K562 (cell line): Measurements from ENCODE around the gene CRYBA4. TPM values are rescaled to one million over a fixed set of nuclear protein-coding genes. Genes with fewer than 3 reads are reported as not detected.

Experiments
- ELF1 ChIP-seq: fragments of 200-800 bp; sonication (Bioruptor generic); IDR thresholded peaks from 2 replicates; pipeline ENCODE4 v1.6.1; 2016; ENCODE audit warnings: missing genetic modification characterization, missing compliant biosample characterization
- ETS2 ChIP-seq: IDR thresholded peaks from 2 replicates; pipeline ENCODE4 v1.6.1; 2016; ENCODE audit warnings: borderline replicate concordance, missing genetic modification characterization, mild to moderate bottlenecking, moderate library complexity, missing compliant biosample characterization; ENCODE audit not compliant: poor library complexity, severe bottlenecking
- FIP1L1 ChIP-seq: fragments of 200-400 bp; formaldehyde crosslinking; IDR thresholded peaks from 2 replicates; pipeline ENCODE4 v1.6.1; 2018; ENCODE audit warnings: mild to moderate bottlenecking, low read depth, low read length; ENCODE audit not compliant: poor library complexity, severe bottlenecking
- FOXK1 ChIP-seq: sonication (generic); formaldehyde crosslinking; IDR thresholded peaks from 2 replicates; pipeline ENCODE4 v1.8.0; 2022; ENCODE audit warnings: missing genetic modification reagents, mild to moderate bottlenecking, borderline replicate concordance
- GMEB1 ChIP-seq: fragments of 250-450 bp; sonication (Bioruptor Pico); IDR thresholded peaks from 2 replicates; pipeline ENCODE4 v1.4.0; 2020; ENCODE audit warnings: mild to moderate bottlenecking
- HDGF ChIP-seq: fragments of 450-650 bp; IDR thresholded peaks from 2 replicates; pipeline ENCODE4 v1.6.1; 2016
- HMG20B ChIP-seq: fragments of 250-450 bp; sonication (Bioruptor Pico); IDR thresholded peaks from 2 replicates; pipeline ENCODE4 v1.5.0; 2021; ENCODE audit warnings: mild to moderate bottlenecking
- JUNB ChIP-seq: fragments of 450-650 bp; formaldehyde crosslinking; conservative IDR thresholded peaks from 2 replicates; pipeline ENCODE4 v1.4.0; 2020; ENCODE audit warnings: mild to moderate bottlenecking
- NBN ChIP-seq: fragments of 450-650 bp; IDR thresholded peaks from 2 replicates; pipeline ENCODE4 v1.6.1; 2016; ENCODE audit warnings: low read depth, mild to moderate bottlenecking
- SMC3 ChIP-seq: conservative IDR thresholded peaks from 2 replicates; pipeline ENCODE4 v1.6.1; 2011; ENCODE audit warnings: low read depth, low read length, improper control_type of control experiment; ENCODE audit not compliant: insufficient read depth
- SNRNP70 ChIP-seq: fragments of 200-400 bp; formaldehyde crosslinking; optimal IDR thresholded peaks from 2 replicates; pipeline ENCODE3; 2017; ENCODE audit warnings: low read depth, low read length
- ZNF354B ChIP-seq: fragments of 250-450 bp; sonication (Bioruptor Pico); IDR thresholded peaks from 2 replicates; pipeline ENCODE4 v1.4.0; 2020
- ZNF740 ChIP-seq, 3 experiments: fragments of 200-800 bp in 1 of 3; sonication (Bioruptor generic) in 1 of 3; sonication (generic) in 1 of 3; formaldehyde crosslinking in 1 of 3; IDR thresholded peaks; 2 replicates each; pipeline versions ENCODE4 v1.6.1 to v1.8.0; 2016 to 2022; ENCODE audit warnings: mild to moderate bottlenecking in 2 of 3, missing compliant biosample characterization in 2 of 3, missing genetic modification characterization in 2 of 3, missing genetic modification reagents in 1 of 3
- polyA plus RNA-seq, 8 experiments: library from polyadenylated mRNA; depleted of rRNA in 4 of 8; stranded (reverse) in 5 of 8; unstranded in 3 of 8; fragments of >200 nt; fragmentation: Nextera tagmentation in 2 of 8; fragmentation: Illumina TruSeq in 1 of 8; extraction: Ambion mirVana in 2 of 8; extraction: Trizol in 1 of 8; gene quantifications; 2 replicates each; pipeline versions ENCODE4 v1.2.1 to v1.2.3, GENCODE V29; 2011 to 2014; ENCODE audit warnings: inconsistent platforms in 1 of 8, missing spikeins in 1 of 8
- total RNA-seq, 7 experiments: library from RNA; depleted of rRNA in 6 of 7; stranded (reverse); fragments of >200 nt in 6 of 7; fragmentation: Illumina TruSeq in 2 of 7; extraction: Trizol in 2 of 7; gene quantifications; 2 replicates each; pipeline versions ENCODE4 v1.2.1 to v1.2.3, GENCODE V29; 2011 to 2021; ENCODE audit warnings: low replicate concordance in 1 of 7
- TF ChIP-seq, protein P1 (sequence below): fragments of 450-650 bp; formaldehyde crosslinking; IDR thresholded peaks from 2 replicates; pipeline ENCODE4 v1.4.0; 2020; ENCODE audit warnings: mild to moderate bottlenecking
- TF ChIP-seq, protein P2 (sequence below): fragments of 450-650 bp; IDR thresholded peaks from 2 replicates; pipeline ENCODE4 v1.6.1; 2016; ENCODE audit warnings: low read depth

CRYBA4 gene
- total and polyA plus RNA-seq, 9 of the 15 experiments (the other 6 are each of a cell fraction or from before 2014, with no cell fraction given) = 0.59 to 3.3 (median 1.6) TPM

- TF ChIP-seq SMC3 = no peak
- no peak for TF ChIP-seq FOXK1 (CRISPR knock-in tag)
- TF ChIP-seq ELF1 (tag) = peak; percentile 96
- TF ChIP-seq, protein P1, sequence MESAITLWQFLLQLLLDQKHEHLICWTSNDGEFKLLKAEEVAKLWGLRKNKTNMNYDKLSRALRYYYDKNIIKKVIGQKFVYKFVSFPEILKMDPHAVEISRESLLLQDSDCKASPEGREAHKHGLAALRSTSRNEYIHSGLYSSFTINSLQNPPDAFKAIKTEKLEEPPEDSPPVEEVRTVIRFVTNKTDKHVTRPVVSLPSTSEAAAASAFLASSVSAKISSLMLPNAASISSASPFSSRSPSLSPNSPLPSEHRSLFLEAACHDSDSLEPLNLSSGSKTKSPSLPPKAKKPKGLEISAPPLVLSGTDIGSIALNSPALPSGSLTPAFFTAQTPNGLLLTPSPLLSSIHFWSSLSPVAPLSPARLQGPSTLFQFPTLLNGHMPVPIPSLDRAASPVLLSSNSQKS = no peak
- no peak for TF ChIP-seq HDGF
- no peak for TF ChIP-seq ZNF354B (CRISPR knock-in tag)
- no peak for TF ChIP-seq FIP1L1
- no peak for TF ChIP-seq SNRNP70
- TF ChIP-seq JUNB (CRISPR knock-in tag) = no peak
- no peak for TF ChIP-seq ZNF740 (CRISPR knock-in tag; IDR thresholded peaks at IDR 0.05)
- TF ChIP-seq ZNF740 (tag; IDR thresholded peaks at IDR 0.05) = no peak
- no peak for TF ChIP-seq ETS2
- TF ChIP-seq GMEB1 (CRISPR knock-in tag) = no peak
- peak; percentile 64; the same call in 1 of the 2 replicates for TF ChIP-seq NBN
- no peak for TF ChIP-seq HMG20B
- TF ChIP-seq, protein P2, sequence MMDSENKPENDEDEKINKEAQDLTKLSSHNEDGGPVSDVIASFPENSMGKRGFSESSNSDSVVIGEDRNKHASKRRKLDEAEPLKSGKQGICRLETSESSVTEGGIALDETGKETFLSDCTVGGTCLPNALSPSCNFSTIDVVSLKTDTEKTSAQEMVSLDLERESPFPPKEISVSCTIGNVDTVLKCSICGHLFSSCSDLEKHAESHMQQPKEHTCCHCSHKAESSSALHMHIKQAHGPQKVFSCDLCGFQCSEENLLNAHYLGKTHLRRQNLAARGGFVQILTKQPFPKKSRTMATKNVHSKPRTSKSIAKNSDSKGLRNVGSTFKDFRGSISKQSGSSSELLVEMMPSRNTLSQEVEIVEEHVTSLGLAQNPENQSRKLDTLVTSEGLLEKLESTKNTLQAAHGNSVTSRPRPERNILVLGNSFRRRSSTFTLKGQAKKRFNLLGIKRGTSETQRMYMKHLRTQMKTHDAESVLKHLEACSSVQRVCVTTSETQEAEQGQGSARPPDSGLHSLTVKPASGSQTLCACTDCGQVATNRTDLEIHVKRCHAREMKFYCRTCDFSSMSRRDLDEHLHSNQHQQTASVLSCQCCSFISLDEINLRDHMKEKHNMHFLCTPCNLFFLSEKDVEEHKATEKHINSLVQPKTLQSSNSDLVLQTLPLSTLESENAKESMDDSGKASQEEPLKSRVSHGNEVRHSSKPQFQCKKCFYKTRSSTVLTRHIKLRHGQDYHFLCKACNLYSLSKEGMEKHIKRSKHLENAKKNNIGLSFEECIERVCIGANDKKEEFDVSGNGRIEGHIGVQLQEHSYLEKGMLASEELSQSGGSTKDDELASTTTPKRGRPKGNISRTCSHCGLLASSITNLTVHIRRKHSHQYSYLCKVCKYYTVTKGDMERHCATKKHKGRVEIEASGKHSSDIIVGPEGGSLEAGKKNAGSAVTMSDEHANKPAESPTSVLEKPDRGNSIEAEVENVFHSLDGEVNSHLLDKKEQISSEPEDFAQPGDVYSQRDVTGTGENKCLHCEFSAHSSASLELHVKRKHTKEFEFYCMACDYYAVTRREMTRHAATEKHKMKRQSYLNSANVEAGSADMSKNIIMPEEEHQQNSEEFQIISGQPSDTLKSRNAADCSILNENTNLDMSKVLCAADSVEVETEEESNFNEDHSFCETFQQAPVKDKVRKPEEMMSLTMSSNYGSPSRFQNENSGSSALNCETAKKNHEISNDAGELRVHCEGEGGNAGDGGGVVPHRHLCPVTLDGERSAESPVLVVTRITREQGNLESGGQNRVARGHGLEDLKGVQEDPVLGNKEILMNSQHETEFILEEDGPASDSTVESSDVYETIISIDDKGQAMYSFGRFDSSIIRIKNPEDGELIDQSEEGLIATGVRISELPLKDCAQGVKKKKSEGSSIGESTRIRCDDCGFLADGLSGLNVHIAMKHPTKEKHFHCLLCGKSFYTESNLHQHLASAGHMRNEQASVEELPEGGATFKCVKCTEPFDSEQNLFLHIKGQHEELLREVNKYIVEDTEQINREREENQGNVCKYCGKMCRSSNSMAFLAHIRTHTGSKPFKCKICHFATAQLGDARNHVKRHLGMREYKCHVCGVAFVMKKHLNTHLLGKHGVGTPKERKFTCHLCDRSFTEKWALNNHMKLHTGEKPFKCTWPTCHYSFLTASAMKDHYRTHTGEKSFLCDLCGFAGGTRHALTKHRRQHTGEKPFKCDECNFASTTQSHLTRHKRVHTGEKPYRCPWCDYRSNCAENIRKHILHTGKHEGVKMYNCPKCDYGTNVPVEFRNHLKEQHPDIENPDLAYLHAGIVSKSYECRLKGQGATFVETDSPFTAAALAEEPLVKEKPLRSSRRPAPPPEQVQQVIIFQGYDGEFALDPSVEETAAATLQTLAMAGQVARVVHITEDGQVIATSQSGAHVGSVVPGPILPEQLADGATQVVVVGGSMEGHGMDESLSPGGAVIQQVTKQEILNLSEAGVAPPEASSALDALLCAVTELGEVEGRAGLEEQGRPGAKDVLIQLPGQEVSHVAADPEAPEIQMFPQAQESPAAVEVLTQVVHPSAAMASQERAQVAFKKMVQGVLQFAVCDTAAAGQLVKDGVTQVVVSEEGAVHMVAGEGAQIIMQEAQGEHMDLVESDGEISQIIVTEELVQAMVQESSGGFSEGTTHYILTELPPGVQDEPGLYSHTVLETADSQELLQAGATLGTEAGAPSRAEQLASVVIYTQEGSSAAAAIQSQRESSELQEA = no peak
These were observed 51.1 kb downstream of the CRYBA4 start (continued) for GRCh38 chr22:26672590-26673468.
